ENCODE results near the gene PNMA6E. TPM values are rescaled to one million over a fixed set of nuclear protein-coding genes. Genes with fewer than 3 reads are reported as not detected.

The PNMA6E gene
- polyA plus RNA-seq, 1 donor from 2014 or later = not detected

DNA sequence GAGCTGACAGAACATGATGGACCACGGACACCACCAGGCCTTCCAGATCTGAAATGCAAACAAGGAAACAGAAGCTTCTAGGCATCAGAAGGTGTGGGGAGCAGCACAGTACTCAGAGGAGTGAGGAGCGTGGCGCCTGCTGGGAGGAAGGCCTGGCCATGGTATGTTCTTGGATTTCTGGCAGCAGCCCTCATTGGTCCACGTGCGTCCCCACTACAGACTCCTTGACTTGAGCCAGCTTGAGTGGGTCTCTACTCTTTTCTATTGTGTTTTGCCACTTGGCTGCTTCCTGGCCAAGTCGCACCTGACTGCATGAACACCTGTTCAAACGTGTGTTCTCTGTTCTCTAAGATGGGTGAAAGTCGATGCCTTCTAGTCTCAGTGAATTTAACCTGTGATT, 49.2 kb downstream of the PNMA6E start:
- Histone ChIP-seq H3K36me3 (ENCODE audit: insufficient read depth, low read length) (no peaks in the 10 kb centered on the region), H3K27me3 (ENCODE audit: insufficient read depth, low read depth, low read length) (no peaks in the 10 kb centered on the region), H3F3A (ENCODE audit: insufficient read depth, low read length, poor library complexity, severe bottlenecking) (no peaks in the 10 kb centered on the region), H3K79me2 (replicated peaks; ENCODE audit: insufficient read depth, low read length) (no peaks in the 10 kb centered on the region), H4K20me1 (ENCODE audit: insufficient read depth) (no peaks in the 10 kb centered on the region), H3K4me2 (ENCODE audit: low read length) (no peak overlapping the region), H3K9me3 (ENCODE audit: low read length) (no peaks in the 10 kb centered on the region), H3K9me2 (ENCODE audit: insufficient read depth, low read length) (no peaks in the 10 kb centered on the region), H2AFZ (ENCODE audit: low read depth, low read length) (no peak overlapping the region), H3K9ac (ENCODE audit: low read length) (no peak overlapping the region), H3K27ac (ENCODE audit: low read length) (no peak overlapping the region), H3K4me3 (ENCODE audit: low read length) (no peak overlapping the region)
- no peak for TF ChIP-seq CTCF (IDR thresholded peaks at IDR 0.05; ENCODE audit: poor library complexity, severe bottlenecking)
- TF ChIP-seq TAF1 (IDR thresholded peaks at IDR 0.05; ENCODE audit: low read depth) = no peak
- TF ChIP-seq RAD21 (conservative IDR thresholded peaks at IDR 0.05) = no peak
- no peak for TF ChIP-seq EP300 (conservative IDR thresholded peaks at IDR 0.05; ENCODE audit: poor library complexity, severe bottlenecking)
- TF ChIP-seq MXI1 (conservative IDR thresholded peaks at IDR 0.05; ENCODE audit: poor library complexity, severe bottlenecking) = no peak
- no peak for TF ChIP-seq SMC3 (conservative IDR thresholded peaks at IDR 0.05; ENCODE audit: poor library complexity)
- no peak for TF ChIP-seq REST (IDR thresholded peaks at IDR 0.05; ENCODE audit: borderline replicate concordance)
- no peak for TF ChIP-seq EZH2 (IDR thresholded peaks at IDR 0.05; ENCODE audit: borderline replicate concordance, insufficient read depth, low read length, poor library complexity, severe bottlenecking)
- no peak for TF ChIP-seq POLR2AphosphoS5 (IDR thresholded peaks at IDR 0.05)

GRCh38 chrX:153349952-153350351, 51.2 kb downstream of the PNMA6E start:
- H3K9me2 ChIP-seq (ENCODE audit: insufficient read depth, low read length) = no peaks in the 10 kb centered on the region
- H3K27me3 ChIP-seq (ENCODE audit: insufficient read depth, low read depth, low read length) = no peaks in the 10 kb centered on the region

More at GRCh38 chrX:153349952-153350351, 51.2 kb downstream of the PNMA6E start:
- Histone ChIP-seq H3K9me3 (ENCODE audit: low read length) (no peaks in the 10 kb centered on the region), H3K4me3 (ENCODE audit: low read length) (no peak overlapping the region), H3K9ac (ENCODE audit: low read length) (no peak overlapping the region), H3K27ac (ENCODE audit: low read length) (no peak overlapping the region), H3K36me3 (ENCODE audit: insufficient read depth, low read length) (no peaks in the 10 kb centered on the region), H4K20me1 (ENCODE audit: insufficient read depth) (no peaks in the 10 kb centered on the region), H3F3A (ENCODE audit: insufficient read depth, low read length, poor library complexity, severe bottlenecking) (no peaks in the 10 kb centered on the region), H3K79me2 (replicated peaks; ENCODE audit: insufficient read depth, low read length) (no peaks in the 10 kb centered on the region), H3K4me2 (ENCODE audit: low read length) (no peak overlapping the region), H2AFZ (ENCODE audit: low read depth, low read length) (no peak overlapping the region)
- TF ChIP-seq CTCF (IDR thresholded peaks at IDR 0.05; ENCODE audit: poor library complexity, severe bottlenecking) (no peak), EZH2 (IDR thresholded peaks at IDR 0.05; ENCODE audit: borderline replicate concordance, insufficient read depth, low read length, poor library complexity, severe bottlenecking) (no peak), TAF1 (IDR thresholded peaks at IDR 0.05; ENCODE audit: low read depth) (no peak), RAD21 (conservative IDR thresholded peaks at IDR 0.05) (no peak), MXI1 (conservative IDR thresholded peaks at IDR 0.05; ENCODE audit: poor library complexity, severe bottlenecking) (no peak), POLR2AphosphoS5 (IDR thresholded peaks at IDR 0.05) (no peak), REST (IDR thresholded peaks at IDR 0.05; ENCODE audit: borderline replicate concordance) (no peak), SMC3 (conservative IDR thresholded peaks at IDR 0.05; ENCODE audit: poor library complexity) (no peak), EP300 (conservative IDR thresholded peaks at IDR 0.05; ENCODE audit: poor library complexity, severe bottlenecking) (no peak)
